Astrocyte of the hippocampus (primary cell): ENCODE measurements around the gene RGSL1.

Experiments used
- DNase-seq: peaks from one replicate; pipeline ENCODE4 v3.0.0; 2011; ENCODE audit warnings: low read depth, low spot score

RGSL1 gene

DNA sequence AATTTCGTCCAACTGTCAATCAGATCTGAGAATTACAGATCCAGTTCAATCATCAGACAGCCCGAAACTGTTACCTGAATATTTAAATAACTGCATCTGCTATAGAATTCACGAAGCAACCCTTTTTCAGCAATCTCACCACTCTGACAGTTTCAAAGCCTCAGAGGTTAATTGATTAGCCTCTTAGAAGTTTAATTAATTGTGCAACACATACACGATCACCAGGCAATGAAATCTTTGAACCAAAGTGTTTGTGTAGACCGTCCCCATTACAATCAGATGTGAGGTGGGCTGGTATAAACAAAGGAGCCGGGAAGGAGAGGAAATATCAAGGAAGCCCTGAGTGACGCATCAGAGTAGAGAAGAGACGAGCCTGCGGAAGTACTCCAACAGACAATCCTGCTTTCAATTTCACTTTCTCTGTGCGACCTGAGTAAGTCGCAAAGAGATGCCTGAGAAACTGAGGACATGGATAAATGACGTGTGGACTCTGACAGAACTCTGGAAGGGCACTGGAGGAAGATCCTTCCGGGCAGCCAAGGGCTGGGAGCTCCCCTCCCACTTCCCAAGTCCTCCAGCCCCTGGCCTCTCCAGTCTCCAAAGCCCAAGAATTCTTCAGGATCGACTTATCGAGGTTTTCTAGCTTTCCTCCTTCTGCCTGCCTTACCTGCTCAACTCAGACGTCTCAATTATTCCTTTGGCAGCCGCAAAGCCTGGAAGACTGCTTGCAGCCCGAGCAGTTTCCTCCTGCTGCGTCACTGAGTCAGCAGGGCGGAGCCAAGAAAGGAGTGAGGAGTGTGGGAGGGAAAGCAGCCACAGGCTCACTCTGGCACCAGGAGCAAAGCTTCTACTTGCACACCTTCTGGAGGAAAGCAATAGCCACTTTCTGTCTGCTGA is 138.8 kb downstream of the RGSL1 start, which contains the start of gene RNASEL:
RNASEL (minus strand) TSS at position 757 of the 897 bp plus-strand sequence. CDS start 2,450 bp downstream, outside the sequence.
- peak; percentile 82 for DNase-seq

DNA sequence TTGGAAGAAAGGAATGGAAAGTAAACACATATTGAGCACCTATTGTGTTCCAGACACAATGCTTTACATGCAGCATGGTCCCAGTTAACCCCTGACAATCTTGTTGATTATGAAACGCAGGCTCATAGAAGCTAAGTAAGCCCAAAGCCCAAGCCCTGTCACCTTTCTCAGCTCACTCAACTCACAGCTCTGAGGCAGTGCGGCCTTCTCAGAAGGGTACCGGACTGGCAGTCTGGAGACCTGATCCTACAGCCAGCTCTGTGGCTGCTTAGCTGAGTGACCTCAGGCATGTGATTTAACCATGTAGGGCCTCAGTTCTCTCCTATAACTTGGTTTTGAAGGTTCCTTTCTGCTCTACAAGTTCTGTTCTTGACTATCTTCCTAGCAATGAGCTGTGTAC is 139.6 kb downstream of the RGSL1 start:
- DNase-seq, result no peak

DNA sequence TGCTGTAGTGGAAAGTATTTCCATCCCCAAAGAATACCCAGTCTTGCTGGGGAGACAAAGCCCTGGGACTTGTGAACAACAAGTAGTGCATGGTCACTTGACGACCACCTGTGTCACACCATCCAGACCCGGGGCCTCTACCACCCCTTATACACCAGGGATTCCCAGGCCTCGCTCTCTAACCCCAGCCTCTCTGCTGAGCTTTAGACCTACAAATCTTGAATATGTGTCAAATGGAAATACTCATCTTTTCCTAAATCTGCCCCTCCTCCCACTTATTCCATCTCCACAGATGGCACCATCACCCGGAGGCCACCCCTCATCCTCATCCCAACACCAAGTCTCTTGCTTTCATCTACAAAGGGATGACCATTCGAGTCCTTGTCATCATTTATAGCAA is 140.0 kb downstream of the RGSL1 start:
- no peak for DNase-seq

DNA sequence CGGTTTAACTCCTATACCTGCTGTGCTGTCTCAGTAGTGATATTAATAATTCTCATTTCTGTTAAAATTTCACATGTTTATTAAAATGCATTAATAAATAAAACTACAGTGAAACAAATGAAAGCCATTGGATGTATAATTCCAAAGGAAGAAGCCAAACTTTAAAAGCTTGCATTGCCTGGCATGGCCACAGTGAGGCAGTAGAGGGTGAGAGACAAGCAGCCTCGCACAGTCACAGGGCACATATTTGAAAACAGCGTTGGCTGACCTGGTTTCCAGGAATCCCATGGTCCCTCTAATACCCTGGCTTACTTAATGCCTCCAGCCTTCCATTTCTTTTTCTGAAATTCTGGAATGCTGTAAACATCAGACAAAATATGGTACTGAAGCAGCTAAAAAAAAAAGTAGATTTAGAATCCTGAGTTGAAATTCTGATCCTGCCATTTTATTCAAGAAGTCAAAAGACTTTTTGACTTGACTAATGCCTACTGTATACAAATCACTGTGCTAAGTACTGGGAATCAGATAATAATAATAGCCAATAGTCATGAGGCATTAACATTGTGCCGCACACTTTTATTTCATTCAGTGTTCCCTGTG is 145.8 kb downstream of the RGSL1 start:
- DNase-seq, result peak; percentile 79

DNA sequence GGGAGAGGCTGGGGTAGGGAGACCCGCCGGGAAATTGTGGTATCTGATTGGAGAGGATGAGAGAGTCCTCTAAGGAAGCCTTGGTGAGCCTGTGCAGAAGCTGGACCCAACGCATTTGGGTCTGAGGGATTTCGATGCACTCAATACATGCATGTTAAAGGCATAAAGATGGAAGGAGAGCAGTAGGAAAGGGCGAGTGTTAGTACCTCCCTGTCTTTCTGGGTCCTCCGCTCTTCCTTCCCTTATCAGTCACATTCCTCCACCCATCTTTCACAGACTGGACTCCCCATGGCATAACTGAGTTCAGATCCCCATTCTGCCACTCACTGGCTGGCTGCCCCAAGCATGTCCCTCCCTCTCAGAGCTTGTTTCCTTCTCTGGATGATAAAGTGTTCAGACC is 147.0 kb downstream of the RGSL1 start:
- DNase-seq, result no peak

DNA sequence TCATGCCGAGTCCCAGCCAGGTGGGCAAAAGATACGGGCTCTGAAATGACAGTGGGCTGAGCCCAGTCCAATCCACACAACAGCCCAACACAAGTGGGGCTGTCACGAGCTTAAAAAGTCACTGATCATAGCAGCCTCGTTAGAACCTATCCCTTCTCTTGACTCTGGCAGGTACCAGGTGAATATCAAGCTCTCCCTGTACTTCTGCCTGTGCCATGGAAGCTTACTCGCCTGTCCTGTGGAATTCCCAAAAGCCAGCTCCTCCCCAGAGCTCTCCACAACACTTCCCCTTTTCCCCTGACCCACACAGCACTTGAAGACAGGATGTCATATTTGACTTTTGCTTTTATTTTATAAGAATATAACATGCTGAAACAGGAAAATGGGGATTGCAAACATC is 148.3 kb downstream of the RGSL1 start:
- no peak for DNase-seq

DNA sequence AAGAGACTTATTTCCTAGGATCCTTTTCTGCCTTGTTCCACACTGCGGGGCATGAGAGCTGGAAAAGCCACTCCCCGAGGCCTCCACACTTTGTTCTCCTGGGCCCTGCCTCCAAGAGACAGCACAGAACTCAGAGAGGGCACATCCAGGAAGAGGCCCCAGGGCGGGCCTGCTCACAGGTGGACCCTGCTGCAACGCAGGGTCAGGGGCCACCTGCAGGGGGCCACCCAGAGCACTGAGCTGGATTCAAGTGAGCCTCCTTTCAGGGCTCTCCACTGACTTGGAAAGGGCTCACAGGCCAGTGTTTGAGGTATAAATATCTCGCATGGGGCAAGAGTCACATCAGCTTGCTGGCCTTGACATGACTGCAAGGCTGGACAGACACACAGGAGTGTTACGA is 149.4 kb downstream of the RGSL1 start:
- no peak for DNase-seq

DNA sequence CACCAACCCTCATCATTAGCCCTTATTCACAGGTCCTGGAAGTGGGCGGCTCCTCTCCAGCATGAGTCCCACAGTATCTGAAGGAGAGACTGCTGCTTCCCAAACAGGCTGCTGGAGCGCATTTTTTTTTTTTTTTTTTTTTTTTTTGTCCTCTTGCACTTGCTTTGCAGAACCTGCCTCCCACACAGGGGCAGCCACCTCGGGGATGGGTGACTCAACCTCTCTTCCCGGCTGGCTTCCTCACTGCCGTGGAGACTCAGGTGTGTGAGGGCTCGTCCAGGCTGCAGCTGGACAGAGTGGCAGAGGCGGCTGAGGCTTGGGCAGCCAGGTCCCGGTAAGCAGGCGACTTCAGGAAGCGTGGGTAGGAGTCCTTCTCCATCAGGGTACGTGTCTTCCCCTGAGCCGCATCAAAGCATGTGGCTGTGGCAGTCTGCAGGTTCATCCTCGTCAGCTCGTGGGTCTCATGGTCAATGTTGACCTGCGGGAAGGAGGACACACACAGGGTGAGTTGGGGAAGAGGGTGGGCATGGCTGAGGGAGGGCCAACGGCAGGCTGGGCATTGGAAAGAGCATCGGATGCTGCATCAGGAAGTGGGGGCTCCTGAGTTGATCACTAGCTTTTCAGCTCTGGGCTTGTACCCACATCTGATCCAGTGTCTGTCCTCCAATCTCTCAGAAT is 150.2 kb downstream of the RGSL1 start:
- DNase-seq, result no peak

DNA sequence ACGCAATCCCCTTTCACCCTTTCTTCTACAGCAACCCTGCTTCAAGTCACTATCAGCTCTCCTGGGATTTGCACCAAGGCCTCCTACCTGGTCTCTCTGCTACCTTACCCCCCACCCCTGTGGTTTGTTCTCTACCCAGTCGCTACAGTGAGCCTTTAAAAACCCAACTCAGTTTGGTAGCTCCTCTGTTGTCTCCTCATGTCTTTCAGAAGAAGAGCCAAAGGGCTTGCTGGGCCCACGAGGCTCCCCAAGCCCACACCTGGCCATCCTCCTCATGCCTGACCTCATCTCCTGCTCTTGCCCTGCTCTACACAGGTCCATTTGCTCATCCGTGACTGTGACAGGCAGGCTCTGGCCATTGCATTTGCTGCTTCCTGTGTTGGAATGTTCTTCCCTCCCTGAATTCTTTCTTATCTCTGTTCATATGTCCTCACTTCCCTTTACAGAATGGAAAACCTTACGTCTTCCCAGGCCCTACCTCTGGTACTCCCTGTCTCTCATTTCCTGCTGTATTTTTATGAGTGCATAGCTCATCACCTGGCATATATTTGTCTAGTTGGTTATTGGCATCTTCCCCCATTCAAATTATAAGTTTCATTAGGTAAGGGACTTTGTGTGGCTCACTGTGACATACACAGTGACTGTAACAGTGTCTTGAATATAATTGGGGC is 150.9 kb downstream of the RGSL1 start:
- no peak for DNase-seq

DNA sequence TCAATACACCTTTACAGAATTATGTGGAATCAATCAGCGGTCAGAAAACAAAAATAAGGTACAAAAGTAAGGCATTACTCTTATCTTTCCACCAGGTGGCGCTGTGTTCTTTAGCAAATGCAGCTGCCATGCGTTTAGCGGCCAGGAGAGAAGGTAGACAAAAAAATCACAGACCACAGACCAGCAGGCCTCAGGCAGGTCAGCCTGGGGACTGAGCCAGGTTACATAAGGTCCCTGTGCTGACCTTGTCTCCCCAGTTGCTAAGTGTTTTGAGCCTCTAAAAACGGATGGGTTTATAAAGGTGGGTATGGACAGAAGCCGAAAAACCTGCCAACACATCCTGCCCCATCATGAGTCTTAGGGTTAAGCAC is 151.5 kb downstream of the RGSL1 start:
- peak; percentile 86 for DNase-seq

DNA sequence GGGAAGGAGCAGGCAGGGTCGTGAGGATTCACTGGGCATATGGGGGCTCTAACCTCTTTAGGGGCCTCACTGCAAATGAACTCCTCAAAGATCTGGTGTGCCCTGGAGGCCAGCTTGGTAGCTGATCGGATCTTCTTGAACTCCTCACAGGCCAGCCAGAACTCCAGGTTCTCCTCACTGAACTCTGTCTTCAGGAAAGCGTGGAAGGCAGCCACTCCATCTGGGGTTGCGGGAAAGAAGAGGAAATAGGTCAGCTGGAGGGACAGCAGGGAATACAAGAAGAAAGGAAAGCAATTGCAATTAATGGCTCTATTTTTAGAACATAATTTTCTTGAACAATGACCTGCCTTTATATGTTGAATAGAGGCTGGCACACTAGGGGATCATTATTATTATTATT is 152.0 kb downstream of the RGSL1 start:
- no peak for DNase-seq

DNA sequence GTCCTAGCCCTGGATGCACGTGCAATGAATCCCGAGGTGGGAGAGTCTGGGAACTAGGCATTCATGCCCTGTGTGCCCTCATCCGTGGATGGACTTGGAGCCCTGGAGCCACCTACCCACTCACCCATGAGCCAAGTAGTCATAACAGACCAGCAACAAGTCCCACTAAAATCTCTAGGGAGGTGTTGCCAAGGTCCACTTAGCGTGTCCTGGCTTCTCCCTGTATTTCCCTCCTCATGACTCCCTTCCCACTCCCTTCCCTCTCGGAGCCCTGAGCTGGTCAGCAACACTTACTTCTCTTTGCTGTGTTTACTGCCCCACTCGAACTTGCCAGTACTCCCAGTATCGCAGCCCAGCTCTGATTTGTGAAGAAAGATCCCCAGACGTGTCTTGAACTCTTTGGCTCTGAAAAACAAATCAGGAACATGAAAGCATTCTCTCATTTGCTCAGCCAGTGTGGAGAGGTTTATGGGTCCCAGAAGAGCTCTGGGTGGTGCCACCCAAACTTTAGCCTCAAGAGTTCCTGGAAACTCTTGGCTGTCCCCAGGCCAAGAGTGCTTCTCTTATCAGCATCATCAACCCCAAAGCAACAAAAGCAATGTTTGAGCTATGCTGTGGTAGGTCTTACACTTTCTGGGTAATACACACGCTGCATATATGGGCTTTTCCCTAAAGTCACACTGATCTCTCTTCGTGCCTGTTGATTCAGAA is 153.1 kb downstream of the RGSL1 start:
- DNase-seq, result no peak

DNA sequence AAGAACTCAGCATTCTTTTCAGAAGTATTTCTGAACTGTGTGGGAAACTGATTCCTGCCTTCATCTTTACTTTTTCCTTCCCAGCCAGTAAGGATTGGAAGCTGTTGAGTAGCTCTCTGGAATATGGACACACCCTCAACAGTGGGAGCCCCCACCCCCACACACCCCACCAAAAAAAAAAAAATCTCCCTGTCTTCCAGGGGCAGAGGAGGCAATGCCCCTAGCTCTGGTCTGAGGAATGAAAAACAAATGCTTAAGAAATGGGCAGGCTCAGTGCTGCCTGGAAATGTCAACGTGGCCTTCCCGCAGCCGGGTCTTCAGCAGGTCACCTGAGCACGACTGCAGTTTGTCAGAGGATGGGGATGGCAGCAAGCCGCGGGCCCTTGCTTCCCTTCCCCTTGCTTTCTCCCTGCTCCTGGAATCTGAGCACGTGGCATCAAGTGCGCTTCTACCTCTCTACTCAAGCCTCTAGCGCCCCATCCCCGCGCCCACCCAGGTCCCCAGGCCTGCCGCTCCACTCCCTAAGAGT is 153.8 kb downstream of the RGSL1 start:
- no peak for DNase-seq

DNA sequence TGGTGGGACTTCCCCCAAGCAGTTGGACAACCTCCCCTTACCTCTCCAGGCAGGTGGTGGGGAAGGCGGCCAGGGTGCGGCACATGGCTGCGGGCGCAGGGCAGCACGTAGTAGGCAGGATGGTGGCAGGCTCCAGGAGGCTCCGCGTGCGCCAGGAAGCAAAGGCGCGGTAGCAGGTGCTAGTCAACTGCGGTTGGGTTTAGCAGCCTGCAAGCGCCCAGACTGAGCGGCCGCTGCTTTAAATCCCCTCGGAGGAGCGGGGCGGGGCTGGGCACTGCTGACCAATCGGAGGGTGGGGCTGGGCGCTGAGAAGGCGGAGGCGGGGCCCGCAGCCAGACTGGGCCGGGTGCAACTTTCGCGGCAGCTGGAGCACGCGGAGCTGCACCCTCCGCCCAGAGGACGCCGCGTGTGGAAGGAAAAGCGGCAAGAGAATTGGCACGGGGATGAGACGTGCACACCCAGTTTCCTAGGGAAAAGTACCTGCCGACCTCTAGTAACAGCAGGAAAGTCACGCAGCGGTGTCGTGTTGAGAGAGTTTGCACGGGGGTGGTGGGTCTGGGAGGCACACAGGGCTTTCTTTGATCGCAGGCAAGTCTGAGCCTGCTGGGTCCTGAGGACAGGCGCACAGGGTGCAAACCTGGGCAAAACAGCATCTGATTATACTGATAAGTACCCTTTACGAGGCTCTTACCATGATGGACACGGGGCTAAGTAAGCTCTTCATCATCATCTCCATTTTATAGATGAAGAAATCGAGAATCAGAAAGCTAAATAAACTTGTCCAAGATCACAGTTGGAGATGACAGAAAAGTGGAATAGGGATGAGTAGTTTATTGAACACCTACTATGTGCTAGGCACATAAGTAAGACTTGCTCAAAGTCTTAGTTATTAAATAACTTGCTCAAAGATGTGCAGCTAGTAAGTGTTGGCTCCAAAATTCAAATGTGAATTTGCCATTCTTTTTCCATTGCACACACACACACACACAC is 154.5 kb downstream of the RGSL1 start, which contains the start of gene RGS16:
RGS16 (minus strand) TSS at position 215 of the 990 bp plus-strand sequence; CDS start at position 85, 130 bp downstream.
- DNase-seq, result peak; percentile 87

DNA sequence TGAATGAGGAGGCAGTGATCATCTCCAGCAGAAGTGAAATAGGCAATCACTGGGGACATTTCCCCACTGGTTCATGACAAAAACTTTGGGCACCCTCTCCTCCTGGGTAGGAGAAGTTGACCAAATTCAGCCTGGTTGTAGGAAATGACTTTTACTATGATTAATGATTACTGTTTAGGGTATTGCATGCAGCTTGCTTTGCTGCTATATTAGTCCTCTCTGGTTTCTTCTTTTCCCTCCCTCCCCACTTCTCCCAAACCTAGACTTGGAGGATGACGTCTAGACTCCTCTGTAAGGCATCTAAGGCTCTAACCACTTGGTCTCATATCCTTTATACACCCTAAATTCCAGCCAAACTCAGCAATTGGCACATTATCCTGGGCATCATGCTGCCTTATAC is 157.6 kb downstream of the RGSL1 start:
- DNase-seq, result no peak

DNA sequence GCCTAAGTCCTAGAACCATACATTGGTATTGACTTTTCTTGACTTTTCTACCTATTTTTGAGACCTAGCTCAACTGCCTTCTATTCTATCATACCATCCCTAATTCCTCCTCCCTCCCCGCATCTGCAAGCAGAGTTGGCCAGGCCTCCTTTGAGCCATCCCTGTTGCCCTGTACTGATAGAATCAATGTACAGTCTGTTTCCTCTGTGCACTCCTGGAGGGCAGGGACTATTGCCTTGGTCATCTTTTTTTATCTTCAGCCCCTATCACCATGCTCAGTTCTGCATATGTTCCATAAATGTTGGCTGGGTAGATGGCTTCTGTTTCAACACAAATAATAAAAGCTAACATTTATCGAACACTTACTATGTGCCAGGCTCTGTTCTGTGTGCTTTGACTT is 158.3 kb downstream of the RGSL1 start:
- no peak for DNase-seq

DNA sequence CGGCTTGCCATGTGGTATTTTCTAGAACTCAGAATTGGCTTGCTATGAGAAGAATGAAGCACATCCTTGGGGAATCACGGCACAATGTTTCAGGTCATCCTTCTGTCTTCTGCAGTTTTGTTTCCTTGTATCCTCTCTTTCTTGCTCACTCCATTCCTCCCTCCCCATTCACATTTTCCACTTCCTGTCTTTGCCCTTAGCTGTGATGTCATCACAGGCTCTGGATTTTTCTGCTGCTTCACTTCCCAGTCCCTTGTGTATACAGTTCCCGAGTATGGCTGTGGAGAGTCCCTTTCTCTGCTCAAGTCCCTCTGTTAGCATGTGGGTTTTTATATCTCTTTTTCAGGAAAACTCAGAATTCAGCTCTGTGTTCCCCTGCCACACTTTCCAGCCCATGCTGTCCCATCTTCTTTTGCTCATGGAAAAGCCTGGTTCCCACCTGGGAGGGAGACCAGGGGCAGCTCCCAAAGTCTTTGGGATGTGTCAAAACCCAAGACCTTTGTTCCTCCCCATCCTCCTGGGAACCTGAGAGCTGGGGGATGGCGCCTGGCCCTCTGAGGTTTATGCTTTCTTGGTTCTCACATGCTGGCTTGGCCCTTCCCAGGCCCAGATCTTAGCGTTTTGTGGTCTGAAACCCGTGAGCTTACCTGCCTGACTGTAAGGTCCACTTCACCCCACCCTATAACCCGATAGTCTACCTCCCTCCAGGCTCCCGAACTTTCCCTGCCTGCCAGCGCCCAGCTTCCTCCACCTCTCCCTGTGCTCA is 159.1 kb downstream of the RGSL1 start:
- no peak for DNase-seq
